GM06990 (cell line): ENCODE data around the gene SCOC.

Source experiments
- DNase-seq: peaks from one replicate; pipeline ENCODE4 v3.0.0-alpha.2; 2011; ENCODE audit not compliant: insufficient read length; ENCODE audit errors: extremely low read depth
- H3K27me3 ChIP-seq: replicated peaks from 2 replicates; pipeline ENCODE4 v1.6.0; 2011; ENCODE audit warnings: low read length; ENCODE audit not compliant: control insufficient read depth, insufficient read depth
- H3K36me3 ChIP-seq: 2 replicates; pipeline ENCODE4 v1.5.1; 2011; ENCODE audit warnings: low read length; ENCODE audit not compliant: control insufficient read depth, insufficient read depth
- H3K4me3 ChIP-seq: replicated peaks from 2 replicates; pipeline ENCODE4 v1.5.1; 2011; ENCODE audit warnings: low read depth, mild to moderate bottlenecking, control low read depth, low read length
- TF ChIP-seq, protein P1 (sequence below): IDR thresholded peaks from 2 replicates; pipeline ENCODE4 v1.5.1; 2011; ENCODE audit warnings: low read length, control low read depth, mild to moderate bottlenecking, inconsistent platforms; ENCODE audit not compliant: insufficient read depth, poor library complexity, severe bottlenecking

SCOC gene

DNA sequence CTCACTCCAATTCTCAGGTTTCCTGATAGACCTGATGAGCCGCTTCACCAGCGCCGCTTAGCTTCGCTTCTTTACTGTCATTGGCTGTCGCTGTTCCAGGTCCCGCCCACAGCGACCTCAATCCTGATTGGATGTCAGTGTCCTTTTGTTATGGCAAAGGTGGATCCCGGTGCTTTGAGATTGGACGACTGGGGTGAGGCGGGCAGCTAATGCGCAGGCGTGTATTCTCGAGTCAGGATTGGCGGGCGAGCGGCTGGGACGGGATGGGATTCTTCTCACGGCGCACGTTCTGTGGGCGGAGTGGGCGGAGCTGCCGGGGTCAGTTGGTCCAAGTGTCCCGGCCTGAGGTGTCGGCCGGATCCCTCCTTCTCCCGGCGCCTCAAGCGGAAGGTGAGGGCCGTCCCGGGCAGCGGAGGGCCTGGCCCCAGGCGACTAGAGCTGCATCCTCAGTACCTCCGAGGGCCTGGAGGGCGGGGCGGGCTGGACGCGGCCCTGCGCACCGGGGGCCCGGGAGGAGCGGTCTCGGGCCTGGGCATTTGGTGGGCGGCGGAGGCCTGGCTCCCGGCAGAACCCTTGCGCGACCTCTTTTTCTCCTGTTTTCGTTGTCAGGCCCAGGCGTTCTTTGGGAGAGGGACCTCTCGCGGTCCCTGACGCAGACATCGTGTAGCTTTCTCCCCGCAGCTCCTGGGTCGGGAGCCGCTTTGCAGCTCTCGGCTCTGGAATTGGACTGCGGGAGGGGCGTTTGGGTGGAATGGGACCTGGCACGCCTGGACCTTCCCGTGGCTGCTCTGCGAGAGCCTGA is at the start of gene SCOC:
Gene SCOC (plus strand): TSS at position 319 of the 802 bp plus-strand sequence. CDS start 5,525 bp downstream, outside the sequence.
- Histone ChIP-seq H3K36me3 (no peaks in the 10 kb centered on the region; the same call in 1 of the 2 replicates), H3K27me3 (no peaks in the 10 kb centered on the region), H3K4me3 (peak within 1 kb of the TSS; percentile 84)
- TF ChIP-seq, protein P1, sequence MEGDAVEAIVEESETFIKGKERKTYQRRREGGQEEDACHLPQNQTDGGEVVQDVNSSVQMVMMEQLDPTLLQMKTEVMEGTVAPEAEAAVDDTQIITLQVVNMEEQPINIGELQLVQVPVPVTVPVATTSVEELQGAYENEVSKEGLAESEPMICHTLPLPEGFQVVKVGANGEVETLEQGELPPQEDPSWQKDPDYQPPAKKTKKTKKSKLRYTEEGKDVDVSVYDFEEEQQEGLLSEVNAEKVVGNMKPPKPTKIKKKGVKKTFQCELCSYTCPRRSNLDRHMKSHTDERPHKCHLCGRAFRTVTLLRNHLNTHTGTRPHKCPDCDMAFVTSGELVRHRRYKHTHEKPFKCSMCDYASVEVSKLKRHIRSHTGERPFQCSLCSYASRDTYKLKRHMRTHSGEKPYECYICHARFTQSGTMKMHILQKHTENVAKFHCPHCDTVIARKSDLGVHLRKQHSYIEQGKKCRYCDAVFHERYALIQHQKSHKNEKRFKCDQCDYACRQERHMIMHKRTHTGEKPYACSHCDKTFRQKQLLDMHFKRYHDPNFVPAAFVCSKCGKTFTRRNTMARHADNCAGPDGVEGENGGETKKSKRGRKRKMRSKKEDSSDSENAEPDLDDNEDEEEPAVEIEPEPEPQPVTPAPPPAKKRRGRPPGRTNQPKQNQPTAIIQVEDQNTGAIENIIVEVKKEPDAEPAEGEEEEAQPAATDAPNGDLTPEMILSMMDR, result no peak
- peak; percentile 95 for DNase-seq

DNA sequence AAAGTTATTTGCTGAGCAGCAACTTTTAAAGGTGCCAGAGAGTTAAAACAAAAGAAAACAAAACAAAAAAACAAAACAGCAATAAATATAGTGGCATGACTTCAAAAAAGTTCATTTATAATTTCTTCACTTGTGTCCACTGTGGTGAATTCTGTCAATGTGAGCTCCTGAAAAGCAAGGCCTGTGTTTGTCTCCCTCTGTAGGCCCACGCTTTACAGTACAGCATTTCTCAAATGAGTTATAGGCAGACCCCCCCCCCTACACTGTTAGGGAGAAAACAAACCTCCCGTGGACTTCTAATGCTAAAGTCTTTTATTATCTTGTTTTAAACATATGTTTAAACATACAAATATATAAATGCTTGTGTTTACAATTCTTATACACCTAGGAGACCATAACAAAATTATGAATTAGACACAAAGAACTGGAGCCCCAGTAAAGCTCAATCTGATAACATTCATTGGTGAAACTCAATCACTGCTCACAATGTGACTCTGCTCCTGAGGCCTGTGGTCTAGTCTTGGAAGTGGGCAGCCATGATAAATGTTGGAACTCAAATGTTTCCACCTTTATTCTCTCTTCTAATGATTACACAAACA is 47.0 kb upstream of the SCOC start:
- Histone ChIP-seq H3K36me3 (no peaks in the 10 kb centered on the region), H3K4me3 (no peak overlapping the region), H3K27me3 (no peaks in the 10 kb centered on the region; the same call in 1 of the 2 replicates)
- no peak for DNase-seq
- TF ChIP-seq, protein P1, result peak; percentile 50

DNA sequence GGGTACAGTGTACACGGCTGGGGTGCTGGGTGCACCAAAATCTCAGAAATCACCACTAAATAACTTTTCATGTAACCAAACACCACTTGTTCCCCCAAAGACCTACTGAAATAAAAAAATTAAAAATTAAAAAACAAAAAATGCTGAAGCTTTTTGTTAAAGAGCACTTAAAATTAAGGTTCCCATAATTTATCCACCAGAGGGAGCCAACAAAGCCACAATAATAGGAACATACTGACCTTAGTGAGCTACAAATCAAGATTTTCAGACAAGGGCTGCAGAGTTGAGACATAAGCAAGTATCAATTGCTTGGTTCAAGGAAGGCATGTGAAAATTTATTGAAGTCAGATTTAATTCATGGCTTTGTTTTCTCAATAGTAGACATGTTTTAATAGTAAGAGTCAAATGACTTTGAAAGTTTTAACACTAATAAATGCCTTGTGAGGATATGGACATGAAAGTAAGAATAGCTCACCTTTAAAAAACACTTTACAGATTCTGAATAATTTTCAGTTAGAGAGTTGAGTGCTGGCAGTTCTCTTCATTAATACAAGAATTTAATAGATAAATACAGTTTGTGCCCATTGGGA is 43.0 kb upstream of the SCOC start:
- TF ChIP-seq, protein P1, result peak; percentile 30
- no peaks in the 10 kb centered on the region; the same call in 1 of the 2 replicates for H3K27me3 ChIP-seq
- H3K36me3 ChIP-seq, result no peaks in the 10 kb centered on the region
- H3K4me3 ChIP-seq, result no peak overlapping the region
- DNase-seq, result no peak

DNA sequence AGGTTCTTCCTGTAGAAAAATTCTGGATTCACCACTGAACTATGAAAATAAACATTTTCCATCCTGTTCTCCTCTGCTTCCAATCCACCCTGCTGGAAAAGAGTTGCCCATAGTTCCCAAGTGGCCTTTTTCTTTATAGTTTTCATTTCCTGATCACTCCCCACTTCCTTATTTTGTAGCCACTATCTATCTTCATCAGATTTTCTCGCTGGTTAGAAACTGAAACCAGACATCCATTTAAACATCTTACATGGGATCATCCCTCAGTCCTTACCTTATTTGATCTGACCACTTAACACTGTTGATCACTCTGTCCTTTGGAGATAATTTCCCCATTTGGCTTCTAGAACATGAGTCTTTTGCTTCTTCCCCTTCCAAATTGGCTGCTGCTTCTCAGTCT is 42.2 kb upstream of the SCOC start:
- Histone ChIP-seq H3K27me3 (no peaks in the 10 kb centered on the region; the same call in 1 of the 2 replicates), H3K4me3 (no peak overlapping the region), H3K36me3 (no peaks in the 10 kb centered on the region)
- TF ChIP-seq, protein P1, result no peak
- no peak for DNase-seq

DNA sequence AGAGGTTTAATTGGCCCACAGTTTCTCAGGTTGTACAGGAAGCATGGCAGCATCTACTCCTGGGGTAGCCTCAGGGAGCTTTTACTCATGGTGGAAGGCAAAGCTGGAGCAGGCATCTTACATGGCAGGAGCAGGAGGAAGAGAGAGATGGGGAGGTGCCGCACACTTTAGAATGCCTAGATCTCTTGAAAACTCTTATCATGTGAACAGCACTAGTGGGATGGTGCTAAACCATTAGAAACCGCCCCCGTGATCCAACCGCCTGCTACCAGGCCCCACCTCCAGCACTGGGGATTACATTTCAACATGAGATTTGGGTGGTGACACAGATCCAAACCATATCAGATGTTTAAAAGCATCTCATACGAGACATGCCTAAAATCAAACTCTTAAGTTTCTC is 41.6 kb upstream of the SCOC start:
- DNase-seq, result no peak
- Histone ChIP-seq H3K4me3 (no peak overlapping the region), H3K27me3 (no peaks in the 10 kb centered on the region; the same call in 1 of the 2 replicates), H3K36me3 (no peaks in the 10 kb centered on the region)
- TF ChIP-seq, protein P1, result no peak
